Embryonic facial prominence (tissue), 1 donor: ENCODE results near the gene CSF3R.
A peak's percentile ranks its signal among the peaks of the same experiment; 100 is the strongest.

ENCODE experiments used
- DNase-seq: peaks from one replicate; pipeline ENCODE4 v3.0.0-alpha.2; 2016; ENCODE audit errors: extremely low spot score

CSF3R gene

GRCh38 chr1:36458910-36459309 lies 23.8 kb downstream of the CSF3R start:
- DNase-seq: no peak

- no peak for DNase-seq
Observed at GRCh38 chr1:36457691-36458090, 25.0 kb downstream of the CSF3R start.

GRCh38 chr1:36456391-36456928 lies 26.3 kb downstream of the CSF3R start:
- no peak for DNase-seq

- no peak for DNase-seq
Observed at GRCh38 chr1:36455386-36455785, 27.3 kb downstream of the CSF3R start.

- DNase-seq: no peak
Observed at GRCh38 chr1:36453600-36454388, 28.9 kb downstream of the CSF3R start.

GRCh38 chr1:36453051-36453450 lies 29.7 kb downstream of the CSF3R start:
- no peak for DNase-seq

GRCh38 chr1:36450919-36451305 lies 31.8 kb downstream of the CSF3R start:
- no peak for DNase-seq

GRCh38 chr1:36450270-36450918 lies 32.3 kb downstream of the CSF3R start, which contains the start of gene OSCP1:
Gene OSCP1, minus strand, starts transcription at chr1:36450451. Its CDS starts 82 bp downstream, at chr1:36450369.
- peak; percentile 94 for DNase-seq

- DNase-seq: no peak
Observed at GRCh38 chr1:36448530-36449056, 34.1 kb downstream of the CSF3R start.

GRCh38 chr1:36447450-36447849 lies 35.3 kb downstream of the CSF3R start:
- DNase-seq: no peak

GRCh38 chr1:36446746-36447145 lies 36.0 kb downstream of the CSF3R start:
- no peak for DNase-seq

GRCh38 chr1:36446271-36446670 lies 36.4 kb downstream of the CSF3R start:
- DNase-seq: no peak

- no peak for DNase-seq
Observed at GRCh38 chr1:36443297-36443696, 39.4 kb downstream of the CSF3R start.

GRCh38 chr1:36442337-36442736 lies 40.4 kb downstream of the CSF3R start:
- DNase-seq: no peak

- no peak for DNase-seq
Observed at GRCh38 chr1:36440646-36441045, 42.1 kb downstream of the CSF3R start.

GRCh38 chr1:36440044-36440443 lies 42.7 kb downstream of the CSF3R start:
- no peak for DNase-seq

GRCh38 chr1:36438715-36439114 lies 44.0 kb downstream of the CSF3R start:
- DNase-seq: no peak

GRCh38 chr1:36436821-36437220 lies 45.9 kb downstream of the CSF3R start:
- DNase-seq: no peak

GRCh38 chr1:36433102-36433501 lies 49.6 kb downstream of the CSF3R start:
- no peak for DNase-seq

GRCh38 chr1:36432616-36433015 lies 50.1 kb downstream of the CSF3R start:
- DNase-seq: no peak

GRCh38 chr1:36425791-36426190 lies 56.9 kb downstream of the CSF3R start:
- no peak for DNase-seq

- no peak for DNase-seq
Observed at GRCh38 chr1:36421649-36422048, 61.1 kb downstream of the CSF3R start.

GRCh38 chr1:36420836-36421317 lies 61.8 kb downstream of the CSF3R start:
- DNase-seq: peak; percentile 71
